ENCODE results near the gene DGCR2. TPM values are rescaled to one million over a fixed set of nuclear protein-coding genes. Genes with fewer than 3 reads are reported as not detected.

DGCR2 gene
- total RNA-seq, 1 donor: 43.4 TPM

- no peaks in the 10 kb centered on the region for H3K9me3 ChIP-seq (ENCODE audit: low read depth, low read length)
- no peaks in the 10 kb centered on the region for H3K27me3 ChIP-seq (ENCODE audit: insufficient read depth, low read length)
- peaks cover 80% of the 10 kb centered on the region for H4K20me1 ChIP-seq (ENCODE audit: insufficient read depth, low read length)
Measured at GRCh38 chr22:19114984-19115552, 7.1 kb downstream of the DGCR2 start.

GRCh38 chr22:19113429-19113828 is 8.8 kb downstream of the DGCR2 start:
- H3K4me1 ChIP-seq (ENCODE audit: insufficient read depth, low read length): peaks cover 3% of the 10 kb centered on the region
- H3K4me3 ChIP-seq (ENCODE audit: insufficient read depth, low read length): no peak overlapping the region
- no peak overlapping the region for H2AFZ ChIP-seq (ENCODE audit: low read length)
- no peak overlapping the region for H3K27ac ChIP-seq (ENCODE audit: low read depth, low read length)
- peaks cover 77% of the 10 kb centered on the region for H3K79me2 ChIP-seq (ENCODE audit: insufficient read depth, low read length)
- TF ChIP-seq, protein P1, sequence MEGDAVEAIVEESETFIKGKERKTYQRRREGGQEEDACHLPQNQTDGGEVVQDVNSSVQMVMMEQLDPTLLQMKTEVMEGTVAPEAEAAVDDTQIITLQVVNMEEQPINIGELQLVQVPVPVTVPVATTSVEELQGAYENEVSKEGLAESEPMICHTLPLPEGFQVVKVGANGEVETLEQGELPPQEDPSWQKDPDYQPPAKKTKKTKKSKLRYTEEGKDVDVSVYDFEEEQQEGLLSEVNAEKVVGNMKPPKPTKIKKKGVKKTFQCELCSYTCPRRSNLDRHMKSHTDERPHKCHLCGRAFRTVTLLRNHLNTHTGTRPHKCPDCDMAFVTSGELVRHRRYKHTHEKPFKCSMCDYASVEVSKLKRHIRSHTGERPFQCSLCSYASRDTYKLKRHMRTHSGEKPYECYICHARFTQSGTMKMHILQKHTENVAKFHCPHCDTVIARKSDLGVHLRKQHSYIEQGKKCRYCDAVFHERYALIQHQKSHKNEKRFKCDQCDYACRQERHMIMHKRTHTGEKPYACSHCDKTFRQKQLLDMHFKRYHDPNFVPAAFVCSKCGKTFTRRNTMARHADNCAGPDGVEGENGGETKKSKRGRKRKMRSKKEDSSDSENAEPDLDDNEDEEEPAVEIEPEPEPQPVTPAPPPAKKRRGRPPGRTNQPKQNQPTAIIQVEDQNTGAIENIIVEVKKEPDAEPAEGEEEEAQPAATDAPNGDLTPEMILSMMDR (IDR thresholded peaks at IDR 0.05; ENCODE audit: extremely low read depth, low read depth, low read length): no peak
- peaks cover 81% of the 10 kb centered on the region for H4K20me1 ChIP-seq (ENCODE audit: insufficient read depth, low read length)
- H3K27me3 ChIP-seq (ENCODE audit: insufficient read depth, low read length): no peaks in the 10 kb centered on the region
- no peaks in the 10 kb centered on the region for H3K9me3 ChIP-seq (ENCODE audit: low read depth, low read length)
- H3K4me2 ChIP-seq (ENCODE audit: insufficient read depth, low read length): no peak overlapping the region
- no peak for DNase-seq (ENCODE audit: insufficient read length, low spot score, missing footprints)
- H3K36me3 ChIP-seq (ENCODE audit: insufficient read depth, low read length): no peaks in the 10 kb centered on the region

More at GRCh38 chr22:19114984-19115552, 7.1 kb downstream of the DGCR2 start:
- peaks cover 80% of the 10 kb centered on the region for H3K79me2 ChIP-seq (ENCODE audit: insufficient read depth, low read length)
- H3K4me3 ChIP-seq (ENCODE audit: insufficient read depth, low read length): no peak overlapping the region
- no peaks in the 10 kb centered on the region for H3K4me1 ChIP-seq (ENCODE audit: insufficient read depth, low read length)
- H3K4me2 ChIP-seq (ENCODE audit: insufficient read depth, low read length): no peak overlapping the region
- DNase-seq (ENCODE audit: insufficient read length, low spot score, missing footprints): peak; percentile 15
- TF ChIP-seq, protein P1 (IDR thresholded peaks at IDR 0.05; ENCODE audit: extremely low read depth, low read depth, low read length): no peak
- no peak overlapping the region for H2AFZ ChIP-seq (ENCODE audit: low read length)
- H3K27ac ChIP-seq (ENCODE audit: low read depth, low read length): no peak overlapping the region
- no peaks in the 10 kb centered on the region for H3K36me3 ChIP-seq (ENCODE audit: insufficient read depth, low read length)

DNA sequence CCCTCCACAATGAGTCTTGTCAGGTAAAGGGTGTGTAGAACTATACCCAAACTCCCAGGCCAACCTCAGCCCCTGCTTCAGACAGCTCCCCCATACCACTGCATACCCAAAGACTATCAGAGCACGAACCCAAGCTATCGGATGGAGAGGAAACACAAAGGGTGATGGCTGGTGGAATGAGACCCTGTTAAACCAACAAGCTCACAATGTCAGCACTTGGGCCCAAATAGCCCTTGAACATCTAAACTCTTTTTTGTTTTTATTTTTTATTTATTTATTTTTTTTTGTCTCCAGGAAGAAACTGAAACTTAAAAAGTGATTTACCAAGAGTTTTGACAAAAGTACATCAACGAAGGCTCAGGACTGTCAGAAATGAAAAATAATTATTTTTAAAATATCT is 10.6 kb downstream of the DGCR2 start:
- no peak for DNase-seq (ENCODE audit: insufficient read length, low spot score, missing footprints)
- no peak overlapping the region for H3K4me3 ChIP-seq (ENCODE audit: insufficient read depth, low read length)
- TF ChIP-seq, protein P1 (IDR thresholded peaks at IDR 0.05; ENCODE audit: extremely low read depth, low read depth, low read length): no peak
- no peak overlapping the region for H3K4me2 ChIP-seq (ENCODE audit: insufficient read depth, low read length)
- no peaks in the 10 kb centered on the region for H3K27me3 ChIP-seq (ENCODE audit: insufficient read depth, low read length)
- peaks cover 77% of the 10 kb centered on the region for H3K79me2 ChIP-seq (ENCODE audit: insufficient read depth, low read length)
- H3K4me1 ChIP-seq (ENCODE audit: insufficient read depth, low read length): peaks cover 3% of the 10 kb centered on the region
- H3K36me3 ChIP-seq (ENCODE audit: insufficient read depth, low read length): no peaks in the 10 kb centered on the region
- no peaks in the 10 kb centered on the region for H3K9me3 ChIP-seq (ENCODE audit: low read depth, low read length)
- peaks cover 82% of the 10 kb centered on the region for H4K20me1 ChIP-seq (ENCODE audit: insufficient read depth, low read length)
- H3K27ac ChIP-seq (ENCODE audit: low read depth, low read length): no peak overlapping the region
- H2AFZ ChIP-seq (ENCODE audit: low read length): no peak overlapping the region

DNA sequence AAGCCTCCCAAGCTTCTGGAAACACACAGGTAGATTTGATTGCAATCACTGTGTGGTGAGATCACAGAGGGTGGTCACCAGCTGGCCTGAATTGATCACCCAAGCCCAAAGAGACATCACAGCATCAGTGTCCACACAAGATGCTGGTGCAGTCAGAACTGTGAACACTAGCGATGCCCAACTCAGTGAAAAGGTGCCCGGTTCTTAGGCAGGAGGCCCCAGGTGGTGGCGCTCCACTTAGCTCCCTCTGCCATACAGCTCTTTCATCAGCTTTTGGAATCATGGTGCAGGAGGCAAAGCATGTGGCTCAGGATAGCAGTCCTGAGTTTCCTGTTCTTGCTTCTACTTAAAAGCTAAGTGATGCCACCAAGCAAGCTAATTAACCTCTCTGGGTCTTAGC is 11.1 kb downstream of the DGCR2 start:
- DNase-seq (ENCODE audit: insufficient read length, low spot score, missing footprints): no peak
- Histone ChIP-seq H4K20me1 (ENCODE audit: insufficient read depth, low read length) (peaks cover 82% of the 10 kb centered on the region), H3K4me3 (ENCODE audit: insufficient read depth, low read length) (no peak overlapping the region), H3K27me3 (ENCODE audit: insufficient read depth, low read length) (no peaks in the 10 kb centered on the region), H3K27ac (ENCODE audit: low read depth, low read length) (no peak overlapping the region), H2AFZ (ENCODE audit: low read length) (no peak overlapping the region), H3K9me3 (ENCODE audit: low read depth, low read length) (no peaks in the 10 kb centered on the region), H3K4me2 (ENCODE audit: insufficient read depth, low read length) (no peak overlapping the region), H3K79me2 (ENCODE audit: insufficient read depth, low read length) (peaks cover 77% of the 10 kb centered on the region), H3K36me3 (ENCODE audit: insufficient read depth, low read length) (no peaks in the 10 kb centered on the region), H3K4me1 (ENCODE audit: insufficient read depth, low read length) (peaks cover 3% of the 10 kb centered on the region)
- TF ChIP-seq, protein P1 (IDR thresholded peaks at IDR 0.05; ENCODE audit: extremely low read depth, low read depth, low read length): no peak
